Naive thymus-derived CD8-positive, alpha-beta T cell (primary cell): ENCODE data around the gene NKG7. TPM values are rescaled to one million over a fixed set of nuclear protein-coding genes. Genes with fewer than 3 reads are reported as not detected.
"Not testable (repeated sequence)": the region's sequence is repeated elsewhere in the genome, so short reads cannot be mapped to it uniquely, and the experiment has no call there.

ENCODE experiments used
- ATAC-seq, 2 donors: fragments of 150-1000 bp; cut with Tn5 transposase in 1 of 2; sonication (Bioruptor Pico), chemical (Tn5 transposase) in 1 of 2; 1 replicate in 1 of 2; 2 replicates in 1 of 2; pipeline ENCODE4 v1.10.0; 2021; ENCODE audit warnings: mild to moderate bottlenecking in 2 of 2, moderate library complexity in 2 of 2
- POLR2A ChIA-PET: fragments of 350-600 bp; sonication (Branson Sonifier 250); formaldehyde crosslinking; loops from one replicate; lab custom pipeline; 2021; ENCODE audit warnings: antibody characterized with exemption; lab: Charles Lee
- DNase-seq, 10 donors: peaks; one replicate each; pipeline versions ENCODE4 v3.0.0 to v3.0.0-alpha.2; 2020 to 2022
- H3K27ac Mint-ChIP-seq, 10 donors: one replicate each; pipeline ENCODE4 v1.8.0; 2020 to 2022; ENCODE audit warnings: mild to moderate bottlenecking in 10 of 10, mixed read lengths in 10 of 10, moderate library complexity in 4 of 10, inconsistent platforms in 1 of 10
- H3K27me3 Mint-ChIP-seq, 5 donors: one replicate each; pipeline ENCODE4 v1.8.0; 2021 to 2022; ENCODE audit warnings: mixed read lengths in 5 of 5
- H3K36me3 Mint-ChIP-seq, 3 donors: one replicate each; pipeline ENCODE4 v1.8.0; 2020 to 2022; ENCODE audit warnings: mixed read lengths in 3 of 3, mild to moderate bottlenecking in 2 of 3, inconsistent platforms in 1 of 3
- H3K4me1 Mint-ChIP-seq, 4 donors: one replicate each; pipeline ENCODE4 v1.8.0; 2021 to 2022; ENCODE audit warnings: mixed read lengths in 4 of 4
- H3K4me3 Mint-ChIP-seq, 10 donors: one replicate each; pipeline ENCODE4 v1.8.0; 2020 to 2022; ENCODE audit warnings: mild to moderate bottlenecking in 10 of 10, mixed read lengths in 10 of 10, moderate library complexity in 6 of 10, inconsistent platforms in 1 of 10
- H3K9me3 Mint-ChIP-seq, 9 donors: one replicate each; pipeline ENCODE4 v1.8.0; 2020 to 2022; ENCODE audit warnings: mixed read lengths in 9 of 9, mild to moderate bottlenecking in 3 of 9, inconsistent platforms in 1 of 9, moderate library complexity in 1 of 9
- polyA plus RNA-seq, 3 donors: library from polyadenylated mRNA; unstranded; fragments of 300-500 nt; fragmentation: Illumina TruSeq; gene quantifications; one replicate each; pipeline ENCODE4 v1.2.3, GENCODE V29; 2021
- total RNA-seq, 8 experiments: library from RNA in 2 of 8; stranded (reverse) in 2 of 8; gene quantifications; one replicate each; pipeline ENCODE4 v1.2.3 and lab custom pipeline; 2021 to 2026

NKG7 gene
- total and polyA plus RNA-seq, 5 experiments from 2014 or later = 3.8 to 1,629 (median 41.7) TPM

GRCh38 chr19:51407511-51408131 lies 35.2 kb upstream of the NKG7 start:
- POLR2A ChIA-PET = no interaction called here
- DNase-seq (peak in 4 of 10 donors; percentile 9 to 37 (median 24)), ATAC-seq (peak; percentile 50 to 63)
- Mint-ChIP-seq H3K9me3 (peaks cover 0 to 13% (median 8%) of the 10 kb centered on the region in 9 donors), H3K36me3 (peaks cover 0 to 10% (median 6%) of the 10 kb centered on the region in 3 donors), H3K4me1 (peaks cover 0 to 15% (median 0%) of the 10 kb centered on the region in 4 donors), H3K27me3 (peaks cover 0 to 22% (median 7%) of the 10 kb centered on the region in 5 donors), H3K4me3 (no peak overlapping the region), H3K27ac (peak overlapping the region in 1 of 10 donors; percentile 9)

GRCh38 chr19:51402117-51402516 lies 29.7 kb upstream of the NKG7 start:
- H3K4me3 Mint-ChIP-seq = no peak overlapping the region
- POLR2A ChIA-PET = interaction anchor here (0.6 kb wide), 1 partner anchor 33 kb away, joined by 6 read pairs; no protein-coding TSS in a partner anchor
- peak overlapping the region in 1 of 10 donors; percentile 21 for H3K27ac Mint-ChIP-seq
- no peak for DNase-seq
- H3K36me3 Mint-ChIP-seq = peaks cover 0 to 20% (median 11%) of the 10 kb centered on the region in 3 donors
- peaks cover 0 to 14% (median 3%) of the 10 kb centered on the region in 5 donors for H3K27me3 Mint-ChIP-seq
- peaks cover 0 to 15% (median 1%) of the 10 kb centered on the region in 4 donors for H3K4me1 Mint-ChIP-seq
- no peak for ATAC-seq
- H3K9me3 Mint-ChIP-seq = peaks cover 0 to 26% (median 21%) of the 10 kb centered on the region in 9 donors

GRCh38 chr19:51399936-51400335 lies 27.5 kb upstream of the NKG7 start:
- Mint-ChIP-seq H3K9me3 (peaks cover 0 to 24% (median 21%) of the 10 kb centered on the region in 9 donors), H3K4me1 (peaks cover 2 to 30% (median 5%) of the 10 kb centered on the region in 4 donors), H3K36me3 (peaks cover 0 to 20% (median 11%) of the 10 kb centered on the region in 3 donors)
- POLR2A ChIA-PET = interaction anchor here (0.5 kb wide), 1 partner anchor 51 kb away, joined by 3 read pairs; no protein-coding TSS in a partner anchor
- not testable (repeated sequence) for ATAC-seq, DNase-seq, H3K27ac Mint-ChIP-seq, H3K27me3 Mint-ChIP-seq, H3K4me3 Mint-ChIP-seq

GRCh38 chr19:51399231-51399630 lies 26.8 kb upstream of the NKG7 start:
- DNase-seq = no peak
- peaks cover 0 to 7% (median 0%) of the 10 kb centered on the region in 5 donors for H3K27me3 Mint-ChIP-seq
- no peak overlapping the region for H3K27ac Mint-ChIP-seq
- peaks cover 2 to 37% (median 12%) of the 10 kb centered on the region in 4 donors for H3K4me1 Mint-ChIP-seq
- no peak for ATAC-seq
- H3K4me3 Mint-ChIP-seq = no peak overlapping the region
- H3K36me3 Mint-ChIP-seq = peaks cover 0 to 20% (median 11%) of the 10 kb centered on the region in 3 donors
- POLR2A ChIA-PET = interaction anchor here (1.0 kb wide), 1 partner anchor 42 kb away, joined by 3 read pairs; no protein-coding TSS in a partner anchor
- H3K9me3 Mint-ChIP-seq = peaks cover 0 to 24% (median 21%) of the 10 kb centered on the region in 9 donors

DNA sequence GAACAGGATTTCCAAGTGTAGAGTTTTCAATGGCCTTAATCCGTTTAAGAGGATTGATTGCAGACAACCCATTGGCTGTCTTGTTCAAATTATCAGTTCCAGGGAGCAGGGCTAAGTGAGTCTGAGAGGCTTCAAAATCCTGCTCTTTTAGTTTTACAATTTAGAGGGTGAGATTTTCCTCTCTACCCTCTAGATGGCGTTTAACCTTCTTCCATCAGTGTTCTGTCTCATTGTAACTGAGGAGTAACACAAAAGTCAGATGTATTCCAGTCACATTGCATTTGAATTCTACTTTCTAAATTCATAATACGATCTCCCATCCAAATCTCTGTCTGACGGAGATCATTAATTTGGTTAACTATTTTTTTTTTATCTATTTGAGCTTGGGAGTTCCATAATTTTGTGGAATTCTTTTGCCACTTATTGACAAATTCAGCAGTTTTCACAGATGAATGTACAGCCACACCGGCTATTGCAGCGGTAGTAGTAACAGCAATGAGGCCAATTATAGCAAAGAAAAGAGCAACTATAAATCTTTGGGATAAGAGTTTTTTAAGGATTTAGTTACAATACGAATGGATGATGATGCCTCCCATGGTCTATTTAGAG lies 25.7 kb upstream of the NKG7 start:
- peaks cover 0 to 15% (median 9%) of the 10 kb centered on the region in 3 donors for H3K36me3 Mint-ChIP-seq
- H3K4me1 Mint-ChIP-seq = peaks cover 5 to 44% (median 18%) of the 10 kb centered on the region in 4 donors
- H3K4me3 Mint-ChIP-seq = no peak overlapping the region
- POLR2A ChIA-PET = interaction anchor here (0.6 kb wide), 1 partner anchor 259 kb away, joined by 3 read pairs; no protein-coding TSS in a partner anchor
- DNase-seq = peak in 2 of 10 donors; percentile 30 to 33
- H3K27ac Mint-ChIP-seq = no peak overlapping the region
- no peak for ATAC-seq
- H3K9me3 Mint-ChIP-seq = peaks cover 0 to 19% (median 17%) of the 10 kb centered on the region in 9 donors
- H3K27me3 Mint-ChIP-seq = peaks cover 0 to 3% (median 0%) of the 10 kb centered on the region in 5 donors

DNA sequence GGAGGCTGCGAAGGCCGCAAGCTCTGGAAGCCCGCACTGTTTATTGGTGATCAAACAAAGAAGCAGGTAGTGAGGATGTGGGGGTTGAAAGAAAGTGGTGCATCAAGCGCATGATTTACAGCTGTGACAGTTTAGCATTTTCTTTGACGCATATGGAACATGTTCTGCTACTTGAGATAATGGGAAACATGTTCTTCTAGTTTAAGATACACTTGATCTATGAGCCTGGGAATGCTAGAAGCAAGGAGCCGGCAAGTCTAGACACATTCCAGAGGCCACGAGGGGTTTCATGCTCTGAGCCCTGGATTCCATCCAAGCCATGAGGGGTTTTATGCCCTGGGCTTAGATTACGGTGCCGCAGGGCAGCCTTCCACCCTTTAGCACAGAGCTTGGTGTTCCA lies 25.0 kb upstream of the NKG7 start:
- POLR2A ChIA-PET = interaction anchor here (0.7 kb wide), 1 partner anchor 56 kb away, joined by 4 read pairs; no protein-coding TSS in a partner anchor
- not testable (repeated sequence) for H3K4me3 Mint-ChIP-seq, DNase-seq, H3K27ac Mint-ChIP-seq, H3K27me3 Mint-ChIP-seq, H3K36me3 Mint-ChIP-seq, ATAC-seq
- Mint-ChIP-seq H3K4me1 (peaks cover 5 to 47% (median 19%) of the 10 kb centered on the region in 4 donors), H3K9me3 (peaks cover 0 to 12% (median 10%) of the 10 kb centered on the region in 9 donors)

DNA sequence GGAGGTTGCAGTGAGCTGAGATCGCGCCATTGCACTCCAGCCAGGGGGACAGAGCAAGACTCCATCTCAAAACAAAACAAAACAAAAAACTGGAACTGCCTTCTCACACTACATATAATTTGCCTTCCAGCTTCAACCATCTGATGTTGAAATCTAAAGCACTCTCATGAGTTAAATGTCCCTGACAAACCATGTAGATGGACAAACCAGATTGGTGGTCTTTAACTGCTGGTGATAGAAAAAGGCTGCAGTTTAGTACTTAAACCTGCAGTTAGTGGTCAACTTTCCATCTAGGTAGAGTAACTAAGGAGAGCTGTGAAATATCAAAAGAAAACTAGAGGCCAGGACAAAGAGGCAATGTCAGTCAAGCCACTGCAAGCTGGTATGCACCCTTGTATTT lies 23.7 kb upstream of the NKG7 start:
- H3K9me3 Mint-ChIP-seq = peaks cover 0 to 3% (median 0%) of the 10 kb centered on the region in 9 donors
- H3K4me3 Mint-ChIP-seq = peak overlapping the region in 3 of 10 donors; percentile 1 to 46 (median 20)
- POLR2A ChIA-PET = interaction anchor here (0.6 kb wide), 1 partner anchor 26 kb away, joined by 3 read pairs; no protein-coding TSS in a partner anchor
- no peaks in the 10 kb centered on the region for H3K36me3 Mint-ChIP-seq
- peaks cover 5 to 51% (median 22%) of the 10 kb centered on the region in 4 donors for H3K4me1 Mint-ChIP-seq
- peaks cover 0 to 4% (median 0%) of the 10 kb centered on the region in 5 donors for H3K27me3 Mint-ChIP-seq
- no peak overlapping the region for H3K27ac Mint-ChIP-seq
- ATAC-seq = no peak
- no peak for DNase-seq

- Mint-ChIP-seq H3K36me3 (no peaks in the 10 kb centered on the region), H3K4me3 (peak overlapping the region; percentile 81 to 93 (median 88)), H3K27ac (peak overlapping the region; percentile 70 to 93 (median 88)), H3K9me3 (no peaks in the 10 kb centered on the region), H3K27me3 (peaks cover 0 to 6% (median 0%) of the 10 kb centered on the region in 5 donors), H3K4me1 (peaks cover 9 to 55% (median 27%) of the 10 kb centered on the region in 4 donors)
- POLR2A ChIA-PET = interaction anchor here (0.6 to 1.5 kb wide), 4 partner anchors 18 to 47 kb away, joined by 3 to 13 read pairs (median 3); partner anchors contain the start of gene ETFB
- DNase-seq (peak; percentile 63 to 92 (median 84)), ATAC-seq (peak; percentile 97 to 98)
Observed at GRCh38 chr19:51394050-51394836, 21.8 kb upstream of the NKG7 start.

GRCh38 chr19:51392701-51393100 lies 20.2 kb upstream of the NKG7 start:
- peak overlapping the region in 3 of 10 donors; percentile 40 to 52 (median 40) for H3K27ac Mint-ChIP-seq
- H3K9me3 Mint-ChIP-seq = no peaks in the 10 kb centered on the region
- no peak for ATAC-seq
- H3K27me3 Mint-ChIP-seq = peaks cover 0 to 6% (median 0%) of the 10 kb centered on the region in 5 donors
- H3K36me3 Mint-ChIP-seq = no peaks in the 10 kb centered on the region
- H3K4me3 Mint-ChIP-seq = peak overlapping the region in 8 of 10 donors; percentile 2 to 61 (median 42)
- no peak for DNase-seq
- H3K4me1 Mint-ChIP-seq = peaks cover 7 to 48% (median 29%) of the 10 kb centered on the region in 4 donors
- POLR2A ChIA-PET = no interaction called here

DNA sequence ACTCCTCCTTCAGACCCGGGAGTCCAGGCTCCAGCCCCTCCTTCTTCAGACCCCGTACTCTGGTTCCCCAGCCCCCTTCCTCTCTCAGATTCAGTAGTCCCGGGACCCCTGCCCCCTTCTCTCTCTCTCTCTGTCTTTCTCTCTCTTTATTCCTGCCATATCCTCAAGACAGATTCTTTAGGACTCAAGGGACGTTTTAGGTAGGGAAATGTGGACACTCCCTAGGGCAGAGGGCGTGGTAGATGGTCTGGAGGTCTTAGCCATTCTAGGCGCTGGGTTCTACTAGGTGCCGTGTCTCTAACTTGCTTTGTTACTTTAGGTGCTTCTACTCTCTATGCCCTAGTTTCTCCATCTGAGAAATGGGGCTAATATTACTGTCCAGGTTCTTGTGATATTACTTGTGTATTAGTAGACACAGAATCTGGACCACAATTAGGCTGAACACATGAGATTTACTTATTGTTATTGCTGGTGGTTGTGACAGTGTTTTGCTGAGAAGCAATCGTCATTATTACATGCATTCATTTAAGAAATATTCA lies 18.7 kb upstream of the NKG7 start:
- Mint-ChIP-seq H3K4me3 (peak overlapping the region in 5 of 10 donors; percentile 2 to 63 (median 32)), H3K27ac (peak overlapping the region in 4 of 10 donors; percentile 31 to 62 (median 50)), H3K4me1 (peaks cover 11 to 48% (median 31%) of the 10 kb centered on the region in 4 donors), H3K36me3 (no peaks in the 10 kb centered on the region), H3K27me3 (peaks cover 0 to 6% (median 0%) of the 10 kb centered on the region in 5 donors), H3K9me3 (no peaks in the 10 kb centered on the region)
- ATAC-seq = no peak
- no peak for DNase-seq
- POLR2A ChIA-PET = no interaction called here

- no peaks in the 10 kb centered on the region for H3K36me3 Mint-ChIP-seq
- H3K4me3 Mint-ChIP-seq = peak overlapping the region in 2 of 10 donors; percentile 37 to 58
- POLR2A ChIA-PET = interaction anchor here (1.5 kb wide), 1 partner anchor 17 kb away, joined by 4 read pairs; the partner anchor contains the start of gene NKG7
- H3K9me3 Mint-ChIP-seq = no peaks in the 10 kb centered on the region
- DNase-seq = no peak
- peaks cover 0 to 6% (median 0%) of the 10 kb centered on the region in 5 donors for H3K27me3 Mint-ChIP-seq
- ATAC-seq = no peak
- peak overlapping the region in 1 of 10 donors; percentile 27 for H3K27ac Mint-ChIP-seq
- peaks cover 11 to 32% (median 19%) of the 10 kb centered on the region in 4 donors for H3K4me1 Mint-ChIP-seq
Observed at GRCh38 chr19:51389143-51389542, 16.7 kb upstream of the NKG7 start.
